ENCODE measurements around the gene AAMDC.
"Not testable (repeated sequence)": the region's sequence is repeated elsewhere in the genome, so short reads cannot be mapped to it uniquely, and the experiment has no call there.

Gene AAMDC

GRCh38 chr11:77884186-77884828, 63.4 kb downstream of the AAMDC start:
- DNase-seq (ENCODE audit: low read depth in 4 of 4, low spot score in 1 of 4) = no peak

DNA sequence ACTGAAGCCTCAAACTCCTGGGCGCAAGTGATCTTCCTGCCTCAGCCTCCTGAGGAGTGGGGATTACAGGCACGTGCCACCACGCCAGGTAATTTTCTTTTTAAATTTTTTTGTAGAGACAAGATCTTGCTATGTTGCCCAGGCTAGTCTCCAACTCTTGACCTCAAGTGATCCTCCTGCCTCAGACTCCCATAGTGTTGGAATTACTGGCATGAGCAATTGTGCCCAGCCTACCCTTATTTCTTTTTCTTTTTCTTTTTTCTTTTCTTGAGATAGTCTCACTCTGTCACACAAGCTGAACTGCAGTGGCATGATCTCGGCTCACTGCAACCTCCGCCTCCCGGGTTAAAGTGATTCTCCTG, 63.9 kb downstream of the AAMDC start:
- no peak for DNase-seq (ENCODE audit: low read depth in 4 of 4, low spot score in 1 of 4)

- no peak for DNase-seq (ENCODE audit: low read depth in 4 of 4, low spot score in 1 of 4)
Measured at GRCh38 chr11:77886401-77886800, 65.5 kb downstream of the AAMDC start.

DNA sequence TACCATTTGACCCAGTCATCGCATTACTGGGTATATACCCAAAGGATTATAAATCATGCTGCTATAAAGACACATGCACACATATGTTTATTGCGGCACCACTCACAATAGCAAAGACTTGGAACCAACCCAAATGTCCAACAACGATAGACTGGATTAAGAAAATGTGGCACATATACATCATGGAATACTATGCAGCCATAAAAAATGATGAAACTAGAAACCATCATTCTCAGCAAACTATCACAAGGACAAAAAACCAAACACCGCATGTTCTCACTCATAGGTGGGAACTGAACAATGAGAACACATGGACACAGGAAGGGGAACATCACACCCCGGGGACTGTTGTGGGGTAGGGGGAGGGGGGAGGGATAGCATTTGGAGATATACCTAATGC, 68.1 kb downstream of the AAMDC start:
- not testable (repeated sequence) for DNase-seq (ENCODE audit: low read depth in 4 of 4, low spot score in 1 of 4)

DNA sequence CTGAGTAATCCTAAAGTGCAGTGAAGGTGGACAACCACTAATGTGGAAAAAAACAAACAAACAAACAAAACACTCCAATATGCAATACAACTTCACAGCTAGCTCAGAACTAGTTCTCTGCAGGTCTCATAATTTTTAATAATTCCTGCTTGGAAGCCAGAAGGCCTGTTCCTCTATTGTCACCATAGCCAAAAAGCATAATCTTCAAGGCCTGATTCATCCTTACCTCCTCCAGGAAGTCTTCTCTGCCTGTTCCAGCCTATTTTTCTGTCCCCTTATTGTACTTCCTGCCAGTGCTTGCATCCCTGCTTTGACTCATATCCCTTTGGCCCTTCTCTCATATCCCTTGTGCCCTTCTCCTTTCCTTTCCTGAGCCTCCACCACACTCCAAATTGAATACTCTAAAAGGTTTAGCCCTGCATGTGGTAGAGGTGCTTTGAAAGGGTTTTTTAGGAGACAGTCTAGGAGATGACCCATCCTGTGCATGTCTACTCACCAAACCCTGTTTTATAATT, 69.2 kb downstream of the AAMDC start:
- not testable (repeated sequence) for DNase-seq (ENCODE audit: low read depth in 4 of 4, low spot score in 1 of 4)

- DNase-seq (ENCODE audit: low read depth in 4 of 4, low spot score in 1 of 4) = not testable (repeated sequence)
Measured at GRCh38 chr11:77890619-77891056, 69.7 kb downstream of the AAMDC start.

DNA sequence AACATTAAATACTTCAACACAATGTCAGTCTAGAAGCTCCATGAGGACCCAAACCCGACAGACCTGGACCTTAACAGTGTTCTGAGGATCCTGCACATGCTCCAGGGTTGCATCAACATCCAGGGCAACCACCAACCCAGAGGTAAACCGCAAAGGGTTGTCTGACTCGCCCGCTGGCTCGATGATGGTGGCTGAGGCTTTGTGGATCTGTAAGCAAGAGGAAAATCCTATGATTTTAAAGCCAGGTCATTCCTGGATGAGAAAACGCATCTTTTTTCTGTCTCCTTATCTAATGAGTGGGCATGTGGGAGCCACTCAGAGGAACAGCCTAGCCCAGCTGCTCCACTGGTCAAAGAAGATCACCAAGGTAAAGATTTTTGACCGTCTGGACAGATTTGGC, 70.3 kb downstream of the AAMDC start:
- not testable (repeated sequence) for DNase-seq (ENCODE audit: low read depth in 4 of 4, low spot score in 1 of 4)

- DNase-seq (ENCODE audit: low read depth in 4 of 4, low spot score in 1 of 4) = not testable (repeated sequence)
Measured at GRCh38 chr11:77891703-77892102, 70.8 kb downstream of the AAMDC start.

- not testable (repeated sequence) for DNase-seq (ENCODE audit: low read depth in 4 of 4, low spot score in 1 of 4)
Measured at GRCh38 chr11:77894949-77895348, 74.0 kb downstream of the AAMDC start.

- no peak for DNase-seq (ENCODE audit: low read depth in 4 of 4, low spot score in 1 of 4)
Measured at GRCh38 chr11:77908835-77909234, 87.9 kb downstream of the AAMDC start.

- DNase-seq (ENCODE audit: low read depth in 4 of 4, low spot score in 1 of 4) = no peak
Measured at GRCh38 chr11:77909277-77909676, 88.3 kb downstream of the AAMDC start.

GRCh38 chr11:77910828-77911227, 89.9 kb downstream of the AAMDC start:
- DNase-seq (ENCODE audit: low read depth in 4 of 4, low spot score in 1 of 4) = not testable (repeated sequence)

- DNase-seq (ENCODE audit: low read depth in 4 of 4, low spot score in 1 of 4) = not testable (repeated sequence)
Measured at GRCh38 chr11:77913608-77914306, 92.8 kb downstream of the AAMDC start.

DNA sequence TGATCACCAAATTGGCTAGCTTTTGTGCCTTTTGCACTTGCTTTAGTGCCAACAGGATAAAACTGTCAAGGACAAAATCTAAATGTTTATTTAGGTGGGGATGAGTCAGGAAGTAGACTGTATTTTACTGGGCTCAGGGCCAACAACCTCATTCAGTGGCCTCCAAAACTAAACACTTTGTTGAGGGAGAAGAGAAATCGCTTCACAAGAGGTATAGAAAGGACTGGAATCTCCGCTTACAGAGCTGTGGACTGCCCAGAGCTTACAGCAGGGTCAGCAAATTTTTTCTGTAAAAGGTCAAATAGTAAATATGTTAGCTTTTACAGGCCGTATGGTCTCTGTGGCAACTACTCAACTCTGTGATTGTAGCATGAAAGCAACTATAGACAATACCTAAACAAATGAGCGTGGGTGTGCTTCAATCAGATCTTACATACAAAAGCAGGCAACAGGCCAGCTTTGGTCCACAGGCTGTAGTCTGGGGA, 93.4 kb downstream of the AAMDC start:
- not testable (repeated sequence) for DNase-seq (ENCODE audit: low read depth in 4 of 4, low spot score in 1 of 4)

DNA sequence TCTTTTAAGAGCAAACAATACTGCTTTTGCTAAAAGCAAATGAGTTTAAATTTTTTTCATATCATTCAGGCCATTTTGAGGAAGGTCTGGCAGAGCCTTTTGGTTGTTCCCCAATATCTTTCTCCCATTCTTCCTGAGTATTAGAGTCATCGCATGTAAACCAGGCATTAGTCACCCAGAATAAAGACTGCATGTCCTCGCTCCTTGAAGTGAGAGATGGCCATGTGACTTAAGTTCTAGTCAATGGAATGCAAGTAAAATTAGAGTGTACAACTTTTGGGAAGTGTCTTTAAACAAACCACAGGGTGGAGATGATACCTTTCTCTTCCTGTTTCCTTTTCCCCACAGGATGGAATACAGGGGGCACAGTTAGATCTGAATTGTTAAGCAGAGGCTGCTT, 96.8 kb downstream of the AAMDC start:
- DNase-seq (ENCODE audit: low read depth in 4 of 4, low spot score in 1 of 4) = not testable (repeated sequence)
